GM12873 (cell line): Measurements from ENCODE around the gene HACD3.

ENCODE experiments used
- TF ChIP-seq, protein P1 (sequence below): IDR thresholded peaks from 2 replicates; pipeline ENCODE4 v1.5.1; 2012; ENCODE audit warnings: low read depth, mild to moderate bottlenecking, moderate library complexity, low read length, control low read depth; ENCODE audit not compliant: insufficient read depth; ENCODE audit errors: missing control alignments

HACD3 gene

DNA sequence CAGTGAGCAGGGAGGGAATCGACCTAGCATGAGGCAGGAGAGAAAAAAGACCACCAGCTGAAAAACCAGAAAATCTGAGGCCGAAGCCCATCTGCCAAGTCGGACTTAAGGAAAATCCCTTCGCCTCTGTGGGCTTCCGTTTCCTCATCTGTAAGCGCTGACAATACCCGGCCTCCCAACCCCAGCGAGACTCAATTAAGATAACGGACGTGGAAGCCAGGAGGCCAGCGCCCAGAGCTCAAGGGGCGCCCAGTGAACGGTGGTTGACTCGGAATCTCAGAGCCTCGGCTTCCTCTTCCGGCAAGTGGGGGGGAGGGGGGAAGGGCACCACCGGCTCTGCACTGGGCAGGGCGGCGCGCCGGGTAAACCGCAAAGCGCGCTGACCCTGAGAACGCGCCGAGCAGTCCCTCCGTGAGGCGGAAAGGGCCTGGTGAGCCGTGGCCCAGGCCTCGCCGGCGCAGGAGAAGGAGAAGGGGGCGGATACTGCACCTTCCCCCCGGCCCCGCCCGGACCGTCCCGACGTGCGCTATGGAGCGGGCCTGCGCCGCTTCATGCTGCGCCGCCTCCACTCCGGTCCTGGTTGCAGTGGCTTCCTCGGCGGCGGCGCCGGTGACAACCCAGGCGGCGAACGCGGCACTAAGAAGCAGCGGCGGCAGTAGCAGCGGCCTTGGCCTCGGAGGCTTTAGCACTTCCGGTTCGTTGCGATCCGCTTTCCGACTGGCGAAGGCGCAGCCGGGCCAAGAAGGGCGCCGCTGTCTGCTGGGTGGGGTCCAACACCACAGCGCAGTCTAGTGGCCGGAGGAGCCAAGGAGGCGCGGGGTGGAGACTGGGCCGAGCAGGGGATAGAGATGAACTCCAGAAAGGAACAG lies 13.0 kb upstream of the HACD3 start, which contains the start of gene DPP8:
TSS of gene DPP8 (minus strand) at position 693 of the 869 bp plus-strand sequence. CDS start 5,136 bp downstream, outside the sequence.
- TF ChIP-seq, protein P1, sequence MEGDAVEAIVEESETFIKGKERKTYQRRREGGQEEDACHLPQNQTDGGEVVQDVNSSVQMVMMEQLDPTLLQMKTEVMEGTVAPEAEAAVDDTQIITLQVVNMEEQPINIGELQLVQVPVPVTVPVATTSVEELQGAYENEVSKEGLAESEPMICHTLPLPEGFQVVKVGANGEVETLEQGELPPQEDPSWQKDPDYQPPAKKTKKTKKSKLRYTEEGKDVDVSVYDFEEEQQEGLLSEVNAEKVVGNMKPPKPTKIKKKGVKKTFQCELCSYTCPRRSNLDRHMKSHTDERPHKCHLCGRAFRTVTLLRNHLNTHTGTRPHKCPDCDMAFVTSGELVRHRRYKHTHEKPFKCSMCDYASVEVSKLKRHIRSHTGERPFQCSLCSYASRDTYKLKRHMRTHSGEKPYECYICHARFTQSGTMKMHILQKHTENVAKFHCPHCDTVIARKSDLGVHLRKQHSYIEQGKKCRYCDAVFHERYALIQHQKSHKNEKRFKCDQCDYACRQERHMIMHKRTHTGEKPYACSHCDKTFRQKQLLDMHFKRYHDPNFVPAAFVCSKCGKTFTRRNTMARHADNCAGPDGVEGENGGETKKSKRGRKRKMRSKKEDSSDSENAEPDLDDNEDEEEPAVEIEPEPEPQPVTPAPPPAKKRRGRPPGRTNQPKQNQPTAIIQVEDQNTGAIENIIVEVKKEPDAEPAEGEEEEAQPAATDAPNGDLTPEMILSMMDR = peak; percentile 95

DNA sequence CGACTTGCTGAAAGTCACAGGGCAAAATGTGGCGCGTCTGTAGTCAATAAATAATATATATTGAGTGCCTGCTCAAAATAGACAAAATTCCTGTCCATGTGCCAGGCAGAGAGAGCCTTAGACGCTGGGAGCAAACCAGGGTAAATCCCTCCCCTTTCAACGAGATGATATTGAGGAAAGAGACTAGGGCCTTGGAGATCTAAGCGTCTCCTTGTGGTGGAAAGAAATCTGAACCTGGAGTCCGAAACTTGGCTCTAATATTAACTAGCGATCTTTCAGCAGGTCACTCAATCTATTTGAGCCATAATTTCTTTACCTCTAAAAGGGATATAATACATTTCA lies 12.4 kb upstream of the HACD3 start:
- TF ChIP-seq, protein P1 = no peak

DNA sequence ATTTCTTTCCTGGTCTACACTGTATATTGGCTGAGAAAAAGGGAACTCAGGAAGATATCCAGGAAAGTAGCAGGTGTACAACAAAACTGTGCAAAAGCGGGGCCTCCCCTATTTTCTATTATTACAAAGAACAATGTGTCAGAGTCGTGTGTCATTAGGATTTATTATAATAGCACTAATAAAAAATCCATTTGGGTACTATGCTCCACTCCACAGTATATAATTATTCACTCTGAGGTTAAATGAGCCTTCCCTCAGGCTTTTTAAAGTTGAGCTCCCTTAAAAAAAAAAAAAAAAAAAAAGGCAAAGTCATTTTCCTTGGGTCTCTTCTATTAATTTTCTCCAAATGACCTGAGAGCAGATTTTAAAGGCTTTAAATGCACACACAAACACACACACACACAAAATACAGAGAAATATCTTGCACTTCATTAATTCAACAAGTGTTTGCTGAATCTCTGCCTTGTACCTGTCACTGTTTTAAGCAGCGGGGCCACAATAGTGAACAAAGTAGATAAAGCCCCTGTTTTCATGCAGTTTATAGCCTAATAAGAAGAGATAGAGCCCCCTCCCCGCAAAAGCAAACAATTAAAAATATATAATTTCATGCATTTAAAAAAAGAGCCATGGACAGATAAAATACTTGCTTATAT lies 11.5 kb upstream of the HACD3 start:
- TF ChIP-seq, protein P1 = no peak

DNA sequence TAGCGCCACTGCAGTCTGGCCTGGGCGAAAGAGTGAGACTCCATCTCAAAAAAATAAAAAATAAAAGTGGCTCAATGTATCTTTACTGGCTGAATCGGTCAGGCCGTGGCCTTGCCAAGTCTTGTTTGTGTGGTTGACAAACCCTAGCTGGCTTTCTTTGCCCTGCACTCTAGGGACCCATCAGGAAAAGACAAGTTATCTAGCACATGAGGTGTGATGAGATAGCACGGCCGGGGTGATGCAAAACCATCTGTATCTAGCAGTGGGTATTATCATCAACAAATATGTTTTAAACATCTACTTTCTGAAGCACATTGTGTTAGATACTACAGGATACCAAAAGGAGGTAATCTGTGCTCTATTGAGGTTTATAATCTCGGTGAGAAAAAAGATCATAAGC lies 8.9 kb upstream of the HACD3 start:
- TF ChIP-seq, protein P1 = no peak

DNA sequence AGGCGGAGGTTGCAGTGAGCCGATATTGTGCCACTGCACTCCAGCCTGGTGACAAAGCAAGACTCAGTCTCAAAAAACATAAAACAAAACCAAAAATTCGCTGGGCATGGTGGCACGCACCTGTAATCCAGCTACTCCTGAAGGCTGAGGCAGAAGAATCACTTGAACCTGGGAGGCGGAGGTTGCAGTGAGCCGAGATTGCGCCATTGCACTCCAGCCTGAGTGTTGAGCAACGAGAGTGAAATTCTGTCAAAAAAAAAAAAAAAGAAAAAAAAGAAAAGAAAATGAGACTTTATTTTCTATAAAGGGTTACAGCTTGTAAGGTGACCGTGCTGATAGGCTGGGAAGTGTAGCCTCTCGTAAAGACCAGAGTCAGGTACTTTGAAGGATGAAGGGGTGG lies 6.0 kb upstream of the HACD3 start:
- TF ChIP-seq, protein P1 = no peak

DNA sequence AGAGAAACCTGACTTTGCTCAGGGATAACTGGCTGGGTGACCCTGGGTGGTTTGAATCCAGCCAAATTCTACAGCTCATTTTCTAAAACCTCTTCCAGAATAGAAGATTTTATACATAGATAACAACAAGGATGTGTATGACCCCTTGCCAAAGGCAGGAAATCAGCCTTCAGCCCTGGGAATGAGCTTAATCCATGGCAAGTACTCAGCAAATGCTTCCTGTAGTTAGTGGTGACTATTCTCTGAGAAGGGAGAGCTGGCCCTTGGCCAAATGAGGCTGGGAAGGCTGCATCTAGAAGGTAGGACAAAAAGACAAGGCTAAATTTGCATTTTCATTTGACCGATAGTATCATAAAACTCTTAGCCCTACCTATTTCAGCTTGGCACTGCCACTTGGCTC lies 4.6 kb upstream of the HACD3 start:
- TF ChIP-seq, protein P1 = no peak

DNA sequence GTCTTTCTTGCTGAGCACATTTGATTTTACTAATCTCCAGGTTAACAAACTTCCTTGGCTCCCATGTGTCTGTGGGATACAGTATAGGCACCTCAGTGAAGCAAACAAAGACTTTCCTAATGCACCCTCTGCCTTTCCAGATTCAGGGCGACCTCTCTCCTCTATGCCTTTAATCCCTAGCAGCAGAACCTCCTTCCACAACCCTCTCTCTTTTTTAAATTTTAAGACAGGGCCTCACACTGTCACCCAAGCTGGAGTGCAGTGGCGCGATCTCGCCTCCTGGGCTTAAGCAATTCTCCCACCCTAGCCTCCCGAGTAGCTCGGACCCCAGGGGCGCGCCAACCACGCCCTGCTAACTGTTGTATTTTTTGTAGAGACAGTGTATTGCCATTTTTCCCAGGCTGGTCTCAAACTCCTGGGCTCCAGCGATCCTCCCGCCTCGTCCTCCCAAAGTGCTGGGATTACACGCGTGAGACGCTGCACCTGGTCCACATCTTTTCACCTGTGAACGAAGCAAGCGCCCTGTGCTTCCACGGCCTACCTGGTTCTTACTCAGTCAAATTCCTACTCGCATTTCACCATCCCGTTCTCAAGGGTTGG lies 1.7 kb upstream of the HACD3 start:
- TF ChIP-seq, protein P1 = no peak
